Measurements from ENCODE around the gene KIAA1755. TPM values are rescaled to one million over a fixed set of nuclear protein-coding genes. Genes with fewer than 3 reads are reported as not detected.

The KIAA1755 gene
- total and polyA plus RNA-seq, 10 of the 15 experiments (the other 5 are each of a cell fraction or from before 2014, with no cell fraction given): not detected

GRCh38 chr20:38260025-38260377 is 534 bp downstream of the KIAA1755 start:
- no peak overlapping the region for H3K9ac ChIP-seq (ENCODE audit: control insufficient read depth, insufficient read depth, low read length)
- in situ Hi-C loops (cut with MboI) (no loop called here), intact Hi-C loops (cut with micrococcal nuclease; ENCODE audit: unreplicated experiment) (no loop called here)
- no peaks in the 10 kb centered on the region for H3K9me3 ChIP-seq (replicated peaks; ENCODE audit: control insufficient read depth, insufficient read depth, low read length)
- DNase-seq (ENCODE audit: low read depth, low spot score): no peak
- no peak overlapping the region for H2AFZ ChIP-seq (ENCODE audit: control insufficient read depth, low read depth, low read length)
- BruUV-seq (replicated peaks): no TSS peak
- FAIRE-seq: no peak
- H4K20me1 ChIP-seq (ENCODE audit: control insufficient read depth, insufficient read depth): no peaks in the 10 kb centered on the region
- no peak overlapping the region for H3K4me3 ChIP-seq
- ChIA-PET CTCF (no interaction called here), RAD21 (ENCODE audit: unreplicated experiment) (no interaction called here), SMC1A (ENCODE audit: uncharacterized antibody, unreplicated experiment) (no interaction called here), POLR2A (no interaction called here)
- no peak overlapping the region for H3K4me2 ChIP-seq (ENCODE audit: control insufficient read depth, insufficient read depth)
- H3K36me3 ChIP-seq (ENCODE audit: control insufficient read depth in 2 of 2, insufficient read depth in 2 of 2, low read length in 1 of 2): no peaks in the 10 kb centered on the region
- H3K79me2 ChIP-seq (ENCODE audit: control insufficient read depth, insufficient read depth, low read length): no peaks in the 10 kb centered on the region
- 19% methylated on average over 5 of the region's 5 CpGs for WGBS (ENCODE audit: insufficient coverage, insufficient replicate concordance, low lambda C conversion rate, missing lambda C conversion rate)
- H3K4me1 ChIP-seq (ENCODE audit: control insufficient read depth, insufficient read depth, low read length): no peaks in the 10 kb centered on the region
- H3K27me3 ChIP-seq (replicated peaks in 1 of 2; ENCODE audit: control insufficient read depth in 2 of 2, insufficient read depth in 2 of 2, low read length in 1 of 2): peaks cover 9% of the 10 kb centered on the region in 2 experiments; a peak in 3 of 4 replicates
- no peak for ATAC-seq
- no peak overlapping the region for H3K27ac ChIP-seq (ENCODE audit: control insufficient read depth, insufficient read depth)
- TF ChIP-seq MLLT1 (IDR thresholded peaks at IDR 0.05): no peak
- TF ChIP-seq NR2F1 (conservative IDR thresholded peaks at IDR 0.05): no peak
- TF ChIP-seq, protein P1, sequence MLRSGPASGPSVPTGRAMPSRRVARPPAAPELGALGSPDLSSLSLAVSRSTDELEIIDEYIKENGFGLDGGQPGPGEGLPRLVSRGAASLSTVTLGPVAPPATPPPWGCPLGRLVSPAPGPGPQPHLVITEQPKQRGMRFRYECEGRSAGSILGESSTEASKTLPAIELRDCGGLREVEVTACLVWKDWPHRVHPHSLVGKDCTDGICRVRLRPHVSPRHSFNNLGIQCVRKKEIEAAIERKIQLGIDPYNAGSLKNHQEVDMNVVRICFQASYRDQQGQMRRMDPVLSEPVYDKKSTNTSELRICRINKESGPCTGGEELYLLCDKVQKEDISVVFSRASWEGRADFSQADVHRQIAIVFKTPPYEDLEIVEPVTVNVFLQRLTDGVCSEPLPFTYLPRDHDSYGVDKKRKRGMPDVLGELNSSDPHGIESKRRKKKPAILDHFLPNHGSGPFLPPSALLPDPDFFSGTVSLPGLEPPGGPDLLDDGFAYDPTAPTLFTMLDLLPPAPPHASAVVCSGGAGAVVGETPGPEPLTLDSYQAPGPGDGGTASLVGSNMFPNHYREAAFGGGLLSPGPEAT (IDR thresholded peaks at IDR 0.05; ENCODE audit: low read depth): no peak
- TF ChIP-seq SIN3A (IDR thresholded peaks at IDR 0.05; ENCODE audit: low read depth, low read length): no peak
- no peak for TF ChIP-seq ZNF274 (IDR thresholded peaks at IDR 0.05; ENCODE audit: insufficient read depth, insufficient read length)
- TF ChIP-seq CHD4 (IDR thresholded peaks at IDR 0.05): no peak
- no peak for TF ChIP-seq NFYA (IDR thresholded peaks at IDR 0.05; ENCODE audit: borderline replicate concordance, low read depth, low read length)
- TF ChIP-seq CREM (IDR thresholded peaks at IDR 0.05; ENCODE audit: low read depth): no peak

Data from GM12878 (cell line).